GM21447 (cell line): ENCODE data around the gene FAM110A.
"Not testable (repeated sequence)": the region's sequence is repeated elsewhere in the genome, so short reads cannot be mapped to it uniquely, and the experiment has no call there.

Source experiments
- ATAC-seq: cut with Tn5 transposase; IDR thresholded peaks from one replicate; pipeline ENCODE4 v1.9.1; 2021; ENCODE audit not compliant: unreplicated experiment

FAM110A gene

GRCh38 chr20:822651-823573, 10.6 kb upstream of the FAM110A start:
- no peak for ATAC-seq

DNA sequence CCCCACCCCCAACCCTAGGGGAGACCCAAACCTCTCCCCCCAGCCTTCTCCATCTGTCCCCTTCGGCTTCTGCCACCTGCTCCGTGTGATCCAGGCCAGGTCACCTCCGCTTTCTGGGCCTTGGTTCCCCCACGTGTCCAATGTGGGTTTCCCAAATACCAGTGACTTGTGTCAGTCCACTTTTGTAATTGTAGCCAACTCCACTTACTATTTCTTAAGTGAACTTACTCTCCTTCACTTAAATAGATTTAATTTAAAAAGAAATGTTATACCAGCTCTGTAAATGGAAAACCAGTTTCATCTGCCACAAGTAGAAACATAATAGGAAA, 10.0 kb upstream of the FAM110A start:
- no peak for ATAC-seq

- no peak for ATAC-seq
Observed at GRCh38 chr20:824490-824889, 9.0 kb upstream of the FAM110A start.

- no peak for ATAC-seq
Observed at GRCh38 chr20:824916-825315, 8.6 kb upstream of the FAM110A start.

DNA sequence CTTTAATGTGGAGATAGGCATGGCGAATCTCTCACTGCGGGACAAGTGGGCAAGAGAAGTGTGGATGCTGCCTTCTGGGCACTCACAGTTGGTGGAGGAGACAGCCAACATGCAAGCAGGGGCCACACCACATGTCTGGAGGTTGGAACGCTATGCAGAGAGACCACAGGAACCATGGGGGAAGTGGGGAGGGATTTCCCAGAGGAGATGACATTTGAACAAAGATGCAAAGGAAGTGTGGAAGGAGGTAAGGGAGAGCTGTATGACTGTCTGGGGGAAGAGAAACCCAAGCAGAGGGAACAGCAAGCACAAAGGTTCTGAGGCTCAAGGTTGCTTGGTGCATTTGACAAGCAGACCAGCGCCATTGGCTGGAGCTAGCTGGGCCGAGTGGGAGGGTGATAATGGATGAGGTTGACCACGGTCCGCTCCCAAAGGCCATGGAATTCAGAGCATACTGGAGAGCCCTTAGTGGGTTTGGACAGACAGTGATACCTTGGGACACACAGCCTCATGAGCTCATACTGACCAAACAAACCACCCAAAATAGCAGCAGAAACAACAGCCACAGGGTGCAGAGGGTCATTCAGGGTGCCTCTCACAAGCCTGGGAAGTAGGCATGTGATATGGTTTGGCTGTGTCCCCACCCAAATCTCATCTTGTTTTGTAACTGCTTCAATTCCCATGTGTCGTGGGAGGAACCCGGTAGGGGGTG, 7.6 kb upstream of the FAM110A start:
- ATAC-seq, result no peak

- no peak for ATAC-seq
Observed at GRCh38 chr20:826695-827323, 6.7 kb upstream of the FAM110A start.

- ATAC-seq, result not testable (repeated sequence)
Observed at GRCh38 chr20:827981-828380, 5.5 kb upstream of the FAM110A start.

DNA sequence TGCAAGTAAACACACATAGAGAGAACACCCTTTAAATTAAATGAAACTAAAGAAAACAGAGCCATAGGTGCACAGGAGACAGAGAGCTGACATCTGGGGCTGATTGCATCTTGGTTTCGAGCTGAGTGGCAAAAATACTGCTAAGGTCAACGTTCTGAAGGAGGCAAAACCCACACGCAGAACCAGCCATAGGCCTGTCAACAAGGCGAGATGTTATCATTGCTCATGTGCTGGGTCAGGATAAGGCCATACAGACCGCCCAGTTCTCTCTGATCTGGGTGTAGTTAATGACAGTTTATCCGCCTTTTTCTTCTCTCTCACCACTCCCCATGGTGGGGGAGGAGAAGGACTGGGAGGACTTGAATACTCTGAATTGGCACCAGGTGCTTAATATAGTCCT, 4.5 kb upstream of the FAM110A start:
- ATAC-seq, result no peak

DNA sequence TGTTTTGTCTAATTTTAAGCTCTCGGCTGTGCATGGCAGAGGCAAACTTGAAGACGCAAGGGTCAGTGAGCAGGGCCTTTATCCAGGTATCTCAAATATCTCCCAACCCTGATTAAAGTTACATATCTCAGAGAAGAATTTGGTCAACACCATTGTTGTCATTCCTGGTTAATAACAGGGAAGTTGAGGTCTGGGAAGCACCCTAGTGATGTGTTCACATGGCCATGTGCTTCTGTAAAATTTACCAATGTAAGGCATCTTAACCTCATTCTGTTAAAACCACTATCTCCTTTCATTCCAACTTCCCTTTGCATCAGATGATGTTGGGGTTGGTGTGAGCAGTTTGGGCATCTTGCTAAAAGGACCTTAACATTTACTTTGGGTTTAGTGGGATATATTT, 4.0 kb upstream of the FAM110A start:
- no peak for ATAC-seq

DNA sequence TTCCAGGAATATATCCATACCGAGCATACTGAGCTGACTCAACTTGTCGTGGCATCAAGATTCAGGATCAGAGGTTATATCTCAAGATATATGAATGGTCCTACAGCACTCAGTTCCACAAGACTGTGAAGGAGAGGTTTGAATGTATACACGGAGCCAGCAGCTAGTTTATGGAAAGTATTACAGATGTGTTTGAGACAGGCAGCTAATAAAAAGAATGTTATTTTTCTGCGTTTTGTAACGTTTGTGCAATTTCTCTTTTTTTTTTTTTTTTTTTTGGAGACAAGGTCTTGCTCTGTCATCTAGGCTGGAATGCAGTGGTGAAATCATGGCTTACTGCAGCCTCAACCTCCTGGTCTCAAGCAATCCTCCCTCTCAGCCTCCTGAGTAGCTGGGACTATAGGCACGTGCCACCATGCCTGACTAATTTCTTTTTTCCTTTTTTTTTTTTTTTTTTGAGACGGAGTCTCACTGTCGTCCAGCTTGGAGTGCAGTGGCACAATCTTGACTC, 3.4 kb upstream of the FAM110A start:
- ATAC-seq, result no peak

DNA sequence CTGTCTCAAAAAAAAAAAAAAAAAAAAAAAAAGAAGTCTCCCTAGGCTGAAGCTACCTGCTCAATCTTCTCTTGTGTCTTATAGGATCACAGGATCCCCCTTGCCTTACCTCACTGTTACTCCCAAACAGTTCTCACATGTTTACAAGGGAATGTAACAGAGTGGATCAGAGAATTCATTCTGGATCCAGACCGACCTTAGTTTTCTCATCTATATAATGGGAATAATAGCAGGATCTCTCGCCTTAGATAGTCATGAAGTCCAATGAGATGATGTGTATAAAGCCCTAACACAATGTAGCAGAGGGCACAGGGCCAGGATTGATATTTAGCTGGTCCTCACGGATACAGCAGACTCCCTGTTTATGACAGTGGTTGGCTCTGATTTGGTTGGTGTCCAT, 2.3 kb upstream of the FAM110A start:
- no peak for ATAC-seq

DNA sequence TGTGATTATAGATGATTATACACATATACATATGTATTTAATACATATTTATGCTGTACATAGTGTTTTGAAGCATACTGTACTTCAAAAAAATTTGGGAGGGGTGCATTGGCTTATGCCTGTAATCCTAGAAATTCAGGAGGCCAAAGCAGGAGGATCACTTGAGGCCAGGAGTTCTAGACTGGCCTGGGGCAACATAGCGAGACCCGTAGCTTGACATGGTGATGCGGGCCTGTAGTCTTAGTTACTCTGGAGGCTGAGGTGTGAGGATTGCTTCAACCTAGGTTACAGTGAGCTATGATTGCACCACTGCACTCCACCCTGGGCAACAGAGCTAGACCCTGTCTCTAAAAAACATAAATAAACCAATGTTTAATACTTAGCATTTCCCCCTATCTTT, 1.6 kb upstream of the FAM110A start:
- ATAC-seq, result no peak

GRCh38 chr20:833121-833449, 430 bp upstream of the FAM110A start:
- ATAC-seq, result no peak

DNA sequence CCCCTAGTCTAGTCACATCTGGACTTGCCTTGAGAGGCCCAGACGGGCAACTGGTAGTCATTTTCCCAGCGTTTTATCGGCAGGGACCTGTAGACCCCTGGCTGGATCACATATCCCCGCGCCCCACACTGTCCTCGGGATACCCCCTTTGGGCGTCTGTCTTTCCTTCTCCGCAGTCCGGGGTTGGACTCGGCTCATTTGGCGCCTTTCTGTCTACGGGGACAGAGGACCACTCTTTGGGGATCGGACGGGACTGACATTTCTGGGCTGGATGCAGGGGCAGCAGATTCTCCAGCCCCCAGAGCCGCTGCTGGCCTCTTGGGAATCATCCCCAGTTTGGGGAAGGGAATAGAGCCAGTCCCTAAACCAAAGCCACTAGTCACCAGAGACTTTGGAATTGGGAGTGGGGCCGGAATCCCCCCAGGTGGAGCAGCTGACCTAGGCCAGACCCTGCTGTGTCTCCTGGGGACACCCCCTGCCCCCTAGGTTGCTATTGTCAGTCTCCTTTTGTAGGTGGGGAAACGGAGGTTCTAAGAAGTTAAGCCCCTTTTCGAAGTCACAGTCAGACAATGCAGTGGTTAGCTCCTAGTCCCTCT, 734 bp downstream of the FAM110A start:
- ATAC-seq, result peak; percentile 11

DNA sequence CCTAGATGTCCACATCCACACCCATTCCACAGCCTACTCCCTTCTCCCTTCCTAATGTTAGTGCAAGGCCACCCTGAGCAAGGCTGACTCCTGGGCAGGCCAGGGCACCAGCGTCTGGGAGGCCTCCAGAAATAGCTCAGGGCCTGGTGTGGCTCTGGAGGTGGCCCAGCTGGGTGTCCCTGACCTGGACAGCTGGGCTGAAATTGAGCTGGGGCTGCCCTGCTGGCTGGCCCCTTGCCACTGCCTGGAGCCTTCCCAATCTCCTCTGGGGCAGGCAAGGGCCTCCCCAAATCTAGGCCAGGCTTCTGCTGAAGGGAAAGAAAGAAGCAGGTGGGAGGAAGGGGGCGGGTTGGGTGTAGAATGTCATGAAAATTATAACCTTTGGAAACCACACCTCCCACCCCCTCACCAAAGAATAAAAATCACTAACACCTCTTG, 2.1 kb downstream of the FAM110A start:
- ATAC-seq, result no peak

DNA sequence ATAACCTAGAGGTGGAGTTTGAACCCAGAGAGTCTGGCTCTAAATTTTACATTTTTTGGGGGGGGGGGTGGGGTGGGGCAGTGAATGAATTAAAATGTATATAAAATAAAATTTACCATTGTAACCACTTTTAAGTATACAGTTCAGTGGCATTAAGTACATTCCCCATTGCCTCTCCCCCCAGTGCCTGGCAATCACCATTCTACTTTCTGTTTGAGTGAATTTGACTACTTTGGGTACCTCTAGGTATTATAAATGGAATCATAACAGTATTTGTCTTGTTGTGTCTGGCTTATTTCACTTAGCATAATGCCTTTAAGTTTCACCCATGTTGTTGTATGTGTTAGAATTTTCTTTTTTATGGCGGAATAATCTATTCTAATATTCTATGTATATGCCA, 2.7 kb downstream of the FAM110A start:
- no peak for ATAC-seq

- ATAC-seq, result no peak
Observed at GRCh38 chr20:839015-839414, 5.5 kb downstream of the FAM110A start.

DNA sequence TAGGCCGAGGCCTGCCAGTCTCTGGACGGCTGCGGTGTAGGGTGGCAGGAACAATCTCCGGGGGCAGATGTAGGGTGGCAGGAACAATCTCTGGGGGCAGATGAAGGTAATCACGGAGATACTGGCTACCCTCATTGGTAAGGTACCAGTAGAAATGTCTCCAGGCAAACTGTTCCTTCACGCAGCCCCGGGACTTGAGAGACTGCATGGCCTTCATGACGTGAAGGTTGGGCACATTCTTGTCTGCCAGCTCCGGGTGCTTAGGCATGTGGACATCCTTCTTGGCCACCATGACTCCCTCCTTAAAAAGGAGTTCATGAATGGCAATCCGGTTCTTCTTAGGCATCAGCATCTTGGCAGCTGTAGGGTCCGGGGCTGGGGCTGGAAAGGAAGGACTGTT, 6.1 kb downstream of the FAM110A start:
- ATAC-seq, result no peak

DNA sequence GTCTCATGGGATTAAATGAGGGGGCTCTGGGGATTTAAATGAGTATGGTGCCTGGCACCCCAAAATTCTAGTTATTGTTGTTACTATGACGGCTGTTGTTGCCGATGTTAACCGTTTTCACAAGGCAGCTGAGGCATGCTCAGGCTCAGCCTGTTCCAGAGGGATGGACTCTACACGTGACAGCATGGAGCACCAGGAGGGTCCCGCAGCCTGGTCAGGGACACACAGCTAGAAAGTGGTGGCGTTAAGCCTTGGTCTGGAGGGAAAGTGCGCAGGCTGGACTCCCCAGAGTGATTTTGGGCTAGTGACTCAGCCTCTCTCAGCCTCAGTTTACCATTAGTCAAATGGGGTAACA, 7.0 kb downstream of the FAM110A start:
- ATAC-seq, result no peak

DNA sequence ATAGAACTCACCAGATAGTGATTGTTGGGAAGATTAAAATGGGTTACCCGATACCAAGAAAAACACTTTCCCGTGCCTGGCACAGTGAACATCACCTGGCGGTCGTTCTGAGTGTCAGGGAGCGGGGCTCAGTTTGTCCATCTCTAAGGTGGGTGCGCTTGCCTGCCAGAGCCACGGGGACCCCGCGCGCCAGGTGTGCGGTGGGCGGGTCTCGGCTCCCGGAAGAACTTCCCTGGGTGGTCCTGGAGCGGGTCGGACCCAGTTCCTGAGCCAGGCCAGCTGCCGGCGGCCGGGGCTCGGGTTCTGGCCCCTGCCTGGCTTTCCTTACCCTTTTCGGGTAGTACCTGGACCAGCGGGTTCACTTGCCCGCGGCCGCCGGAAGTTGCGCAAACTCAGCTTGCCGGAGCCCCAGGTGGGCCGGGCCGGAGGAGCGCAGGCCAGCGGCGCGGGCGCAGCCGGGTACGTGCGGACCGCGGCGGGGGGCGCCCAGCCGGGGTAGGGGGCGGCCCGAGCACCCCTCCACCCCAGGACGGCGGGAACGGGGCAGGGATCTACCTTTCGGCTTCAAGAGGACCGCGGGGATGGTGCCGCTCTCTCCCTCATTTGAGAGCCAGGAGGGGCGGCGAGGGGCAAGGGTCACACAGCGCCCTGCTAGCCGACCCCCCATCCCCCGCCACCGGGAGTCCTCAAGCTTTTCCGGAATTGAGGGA, 7.5 kb downstream of the FAM110A start:
- no peak for ATAC-seq
